Measurements from ENCODE around the gene SIX3. TPM values are rescaled to one million over a fixed set of nuclear protein-coding genes. Genes with fewer than 3 reads are reported as not detected.

The SIX3 gene
- total and polyA plus RNA-seq, 2 of the 4 experiments (the other 2 are of a cell fraction) = not detected

DNA sequence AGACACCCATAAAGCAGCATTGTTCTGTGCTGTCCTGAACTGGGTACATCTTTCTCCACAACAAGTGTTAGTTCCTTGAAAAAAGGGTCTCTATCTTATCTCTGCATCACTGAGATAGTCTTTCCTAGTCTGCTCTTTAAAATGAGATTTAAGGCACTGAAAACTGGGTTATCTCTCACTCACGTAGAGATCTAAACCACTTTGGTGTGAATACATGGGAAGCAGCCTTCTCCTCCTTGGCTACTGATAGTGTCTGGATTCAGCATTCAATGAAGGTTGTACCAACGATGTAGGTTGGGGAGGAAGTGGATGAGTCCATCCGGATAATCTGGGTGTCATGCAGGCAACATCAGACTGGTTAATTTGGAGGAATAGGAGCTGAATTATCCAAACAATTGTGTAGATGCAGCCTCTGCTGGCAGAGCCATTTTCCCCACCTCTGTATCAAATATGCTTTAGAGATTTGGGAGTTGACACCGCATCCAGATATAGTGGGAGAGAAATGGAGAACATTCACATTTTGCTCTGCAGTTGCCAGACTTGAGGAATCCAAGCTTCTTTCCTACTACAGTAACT lies 15.9 kb upstream of the SIX3 start:
- ChIA-PET POLR2A (ENCODE audit: unreplicated experiment) (no interaction called here), CTCF (no interaction called here)
- H3K4me2 ChIP-seq (ENCODE audit: low read depth, low read length) = no peak overlapping the region
- H4K91ac ChIP-seq (ENCODE audit: insufficient read depth, low read depth, low read length) = no peak overlapping the region
- H4K5ac ChIP-seq (ENCODE audit: low read depth, low read length) = no peak overlapping the region
- intact Hi-C loops (cut with micrococcal nuclease) = no loop called here
- DNase-seq (no peak), ATAC-seq (ENCODE audit: low read depth) (no peak)
- no peak overlapping the region for H3K4me3 ChIP-seq (ENCODE audit: insufficient read depth, low read depth, low read length)
- in situ Hi-C loops (cut with MboI; ENCODE audit: low sequenced_read_pairs) = no loop called here
- H2BK5ac ChIP-seq (ENCODE audit: low read depth, low read length, poor library complexity, severe bottlenecking) = no peak overlapping the region
- H2BK15ac ChIP-seq (ENCODE audit: low read depth, low read length) = no peak overlapping the region
- no peaks in the 10 kb centered on the region for H3K9me1 ChIP-seq (ENCODE audit: insufficient read depth, low read length)
- no peak overlapping the region for H2BK120ac ChIP-seq (ENCODE audit: low read depth, low read length)
- H3K9me3 ChIP-seq (ENCODE audit: control insufficient read depth, insufficient read depth, low read length) = peaks cover 2% of the 10 kb centered on the region
- H2AFZ ChIP-seq (replicated peaks; ENCODE audit: low read length, poor library complexity) = no peak overlapping the region
- H3K18ac ChIP-seq (ENCODE audit: low read depth, low read length) = no peak overlapping the region
- no peak overlapping the region for H2AK5ac ChIP-seq (ENCODE audit: low read depth, low read length)
- H3K4me1 ChIP-seq (ENCODE audit: control insufficient read depth, insufficient read depth, low read length) = no peaks in the 10 kb centered on the region
- H3K27ac ChIP-seq (ENCODE audit: insufficient read depth, low read length) = no peak overlapping the region
- H2BK20ac ChIP-seq (ENCODE audit: low read depth, low read length) = no peak overlapping the region
- no peaks in the 10 kb centered on the region for H3K36me3 ChIP-seq (ENCODE audit: control insufficient read depth, insufficient read depth, low read length)
- no peak overlapping the region for H3K9ac ChIP-seq (ENCODE audit: low read depth, low read length)
- no peak overlapping the region for H4K8ac ChIP-seq (ENCODE audit: low read depth in 2 of 2, low read length in 2 of 2)
- no peak overlapping the region for H3K23ac ChIP-seq (ENCODE audit: low read depth, low read length)
- no peak overlapping the region for H3K56ac ChIP-seq (ENCODE audit: extremely low read depth, insufficient read depth, low read length)
- H3K14ac ChIP-seq (replicated peaks; ENCODE audit: low read depth, low read length) = no peak overlapping the region
- H3K4ac ChIP-seq (ENCODE audit: low read depth, low read length) = no peak overlapping the region
- no peaks in the 10 kb centered on the region for H4K20me1 ChIP-seq (ENCODE audit: insufficient read depth, low read length)
- no peaks in the 10 kb centered on the region for H3K79me1 ChIP-seq (ENCODE audit: low read depth in 1 of 2, low read length in 2 of 2)
- H3K27me3 ChIP-seq (ENCODE audit: control insufficient read depth, insufficient read depth, low read length) = peaks cover 63% of the 10 kb centered on the region
- BruUV-seq (replicated peaks) = no TSS peak
- dilution Hi-C loops (cut with HindIII; ENCODE audit: low sequenced_read_pairs, unreplicated experiment) = no loop called here
- no peak overlapping the region for H2AK9ac ChIP-seq (replicated peaks; ENCODE audit: low read depth, low read length, poor library complexity)
- WGBS, 2 experiments (ENCODE audit: extremely low coverage in 2 of 2, insufficient read length in 1 of 2) = no CpG with 5 or more reads among the region's 4 CpGs
- no peak for TF ChIP-seq CHD1 (IDR thresholded peaks at IDR 0.05; ENCODE audit: low read depth, low read length)
- TF ChIP-seq SMC3 (IDR thresholded peaks at IDR 0.05; ENCODE audit: low read depth, low read length) = no peak
- TF ChIP-seq POLR2A (IDR thresholded peaks at IDR 0.05; ENCODE audit: low read depth, low read length) = no peak
- no peak for TF ChIP-seq MAZ (IDR thresholded peaks at IDR 0.05; ENCODE audit: borderline replicate concordance, low read depth, low read length)
- TF ChIP-seq MXI1 (IDR thresholded peaks at IDR 0.05; ENCODE audit: borderline replicate concordance, low read depth, low read length) = no peak
- no peak for TF ChIP-seq BHLHE40 (IDR thresholded peaks at IDR 0.05; ENCODE audit: low read depth, low read length)
- TF ChIP-seq, protein P1, sequence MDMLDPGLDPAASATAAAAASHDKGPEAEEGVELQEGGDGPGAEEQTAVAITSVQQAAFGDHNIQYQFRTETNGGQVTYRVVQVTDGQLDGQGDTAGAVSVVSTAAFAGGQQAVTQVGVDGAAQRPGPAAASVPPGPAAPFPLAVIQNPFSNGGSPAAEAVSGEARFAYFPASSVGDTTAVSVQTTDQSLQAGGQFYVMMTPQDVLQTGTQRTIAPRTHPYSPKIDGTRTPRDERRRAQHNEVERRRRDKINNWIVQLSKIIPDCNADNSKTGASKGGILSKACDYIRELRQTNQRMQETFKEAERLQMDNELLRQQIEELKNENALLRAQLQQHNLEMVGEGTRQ (IDR thresholded peaks at IDR 0.05; ENCODE audit: low read depth, low read length) = no peak
